HepG2 (cell line): ENCODE results near the gene PRELID2. TPM values are rescaled to one million over a fixed set of nuclear protein-coding genes. Genes with fewer than 3 reads are reported as not detected.

Experiments used
- ATAC-seq: fragments of 200-7000 bp; cut with Tn5 transposase; 3 replicates; pipeline ENCODE4 v1.9.1; 2020; ENCODE audit warnings: mild to moderate bottlenecking, moderate library complexity
- BruUV-seq: library from RNA; stranded (reverse); fragments of 400-500 nt; replicated peaks from 2 replicates; lab custom pipeline; 2021; lab: Mats Ljungman, UMichigan
- CTCF ChIA-PET: fragments of 300-600 bp; formaldehyde crosslinking; extraction: SDS; loops from one replicate; lab custom pipeline; 2021; ENCODE audit warnings: low total read pairs, inconsistent platforms, low intra/inter-chr PET ratio; lab: Yijun Ruan, JAX
- POLR2A ChIA-PET: fragments of 350-600 bp; sonication (Branson Sonifier 250); formaldehyde crosslinking; loops from one replicate; lab custom pipeline; 2020; ENCODE audit warnings: antibody characterized with exemption, inconsistent platforms; lab: Yijun Ruan, JAX
- DNase-seq: peaks from one replicate; pipeline ENCODE4 v3.0.0-alpha.2; 2015; ENCODE audit warnings: low spot score
- FAIRE-seq: peaks from 3 replicates; lab custom pipeline; 2011; peaks lifted over from hg19 to GRCh38; lab: Jason Lieb, UNC
- H2AFZ ChIP-seq: one replicate; pipeline ENCODE4 v1.6.1; 2011; ENCODE audit warnings: low read length, inconsistent platforms
- H3K27ac ChIP-seq: fragments of 300-600 bp; 3 replicates; pipeline ENCODE4 v1.8.0; 2011; ENCODE audit warnings: mixed run types, mild to moderate bottlenecking, mixed read lengths, low read length, inconsistent platforms; ENCODE audit not compliant: insufficient read depth; ENCODE audit errors: extremely low read length
- H3K27me3 ChIP-seq, 2 experiments: fragments of 200-600 bp in 1 of 2; 2 replicates in 1 of 2; 3 replicates in 1 of 2; pipeline versions ENCODE4 v1.6.0 to v1.8.0; 2011; ENCODE audit warnings: low read length in 2 of 2, mild to moderate bottlenecking in 2 of 2, moderate library complexity in 2 of 2, inconsistent platforms in 1 of 2; ENCODE audit not compliant: insufficient read depth in 2 of 2, control insufficient read depth in 1 of 2
- H3K36me3 ChIP-seq, 2 experiments: fragments of 200-600 bp in 1 of 2; replicated peaks in 1 of 2; 2 replicates in 1 of 2; 3 replicates in 1 of 2; pipeline versions ENCODE4 v1.5.1 to v1.8.0; 2011; ENCODE audit warnings: low read length in 2 of 2, inconsistent platforms in 1 of 2; ENCODE audit not compliant: insufficient read depth in 2 of 2, control insufficient read depth in 1 of 2
- H3K4me1 ChIP-seq: 2 replicates; pipeline ENCODE4 v1.5.1; 2012; ENCODE audit warnings: low read length, inconsistent platforms; ENCODE audit not compliant: insufficient read depth
- H3K4me2 ChIP-seq: 2 replicates; pipeline ENCODE4 v1.6.0; 2011; ENCODE audit warnings: low read depth, low read length, inconsistent platforms
- H3K4me3 ChIP-seq, 3 experiments: fragments of 200-600 bp in 1 of 3; sonication (generic), shearing (Covaris generic) in 1 of 3; replicated peaks in 1 of 3; 2 replicates each; pipeline ENCODE4 v1.5.1; 2011 to 2016; ENCODE audit warnings: low read length in 3 of 3, inconsistent platforms in 2 of 3, low read depth in 2 of 3, mild to moderate bottlenecking in 2 of 3, control low read depth in 1 of 3, mixed read lengths in 1 of 3; ENCODE audit not compliant: insufficient read depth in 1 of 3
- H3K79me2 ChIP-seq: one replicate; pipeline ENCODE4 v1.6.1; 2011; ENCODE audit warnings: low read length, inconsistent platforms; ENCODE audit not compliant: insufficient read depth
- H3K9ac ChIP-seq: 2 replicates; pipeline ENCODE4 v1.6.0; 2011; ENCODE audit warnings: mild to moderate bottlenecking, low read depth, low read length, inconsistent platforms; ENCODE audit not compliant: insufficient read depth
- H3K9me3 ChIP-seq: 2 replicates; pipeline ENCODE4 v1.5.1; 2012; ENCODE audit warnings: mild to moderate bottlenecking, low read length
- H4K20me1 ChIP-seq: 2 replicates; pipeline ENCODE4 v1.6.0; 2011; ENCODE audit warnings: inconsistent platforms, mild to moderate bottlenecking, low read length, moderate library complexity; ENCODE audit not compliant: insufficient read depth
- ARNTL ChIP-seq: sonication (generic); formaldehyde crosslinking; IDR thresholded peaks from 2 replicates; pipeline ENCODE4 v1.4.0; 2020; ENCODE audit warnings: mild to moderate bottlenecking, missing genetic modification reagents
- FIP1L1 ChIP-seq: fragments of 200-400 bp; formaldehyde crosslinking; IDR thresholded peaks from 2 replicates; pipeline ENCODE4 v1.6.1; 2018; ENCODE audit warnings: low read depth, mild to moderate bottlenecking, low read length, moderate library complexity, borderline replicate concordance; ENCODE audit not compliant: insufficient read depth
- FOXA3 ChIP-seq: IDR thresholded peaks from 2 replicates; pipeline ENCODE4 v1.6.1; 2016; ENCODE audit warnings: missing genetic modification reagents, missing compliant biosample characterization
- HMG20A ChIP-seq: IDR thresholded peaks from 2 replicates; pipeline ENCODE4 v1.6.1; 2016; ENCODE audit warnings: borderline replicate concordance
- KDM3A ChIP-seq: IDR thresholded peaks from 2 replicates; pipeline ENCODE4 v1.6.1; 2018; ENCODE audit warnings: low read depth, missing compliant biosample characterization
- MAF1 ChIP-seq: sonication (generic); formaldehyde crosslinking; IDR thresholded peaks from 2 replicates; pipeline ENCODE4 v1.5.0; 2020; ENCODE audit warnings: missing genetic modification reagents, borderline replicate concordance
- MATR3 ChIP-seq: sonication (generic); formaldehyde crosslinking; IDR thresholded peaks from 2 replicates; pipeline ENCODE4 v1.4.0; 2020; ENCODE audit warnings: missing genetic modification reagents
- MIER2 ChIP-seq: IDR thresholded peaks from 2 replicates; pipeline ENCODE4 v1.6.1; 2016; ENCODE audit warnings: missing biosample characterization, missing genetic modification reagents
- SMARCE1 ChIP-seq: fragments of 450-650 bp; IDR thresholded peaks from 2 replicates; pipeline ENCODE4 v1.6.1; 2017; ENCODE audit warnings: borderline replicate concordance
- SMC3 ChIP-seq: IDR thresholded peaks from 2 replicates; pipeline ENCODE4 v1.6.1; 2011; ENCODE audit warnings: low read length, improper control_type of control experiment
- ZMYM4 ChIP-seq: sonication (generic); formaldehyde crosslinking; IDR thresholded peaks from 2 replicates; pipeline ENCODE4 v1.8.1; 2023; ENCODE audit warnings: mild to moderate bottlenecking, missing genetic modification reagents
- ZNF143 ChIP-seq: sonication (generic); formaldehyde crosslinking; IDR thresholded peaks from 2 replicates; pipeline ENCODE4 v1.4.0; 2020; ENCODE audit warnings: missing genetic modification reagents
- ZNF451 ChIP-seq: sonication (generic); formaldehyde crosslinking; IDR thresholded peaks from 2 replicates; pipeline ENCODE4 v1.5.0; 2020; ENCODE audit warnings: mild to moderate bottlenecking, missing genetic modification reagents
- ZNF672 ChIP-seq: sonication (generic); formaldehyde crosslinking; IDR thresholded peaks from 2 replicates; pipeline ENCODE4 v1.8.1; 2022; ENCODE audit warnings: missing genetic modification reagents
- ZNF766 ChIP-seq: sonication (generic); formaldehyde crosslinking; IDR thresholded peaks from 2 replicates; pipeline ENCODE4 v1.5.0; 2020; ENCODE audit warnings: missing genetic modification reagents, borderline replicate concordance
- ZNF777 ChIP-seq: sonication (generic); formaldehyde crosslinking; IDR thresholded peaks from 2 replicates; pipeline ENCODE4 v1.4.0; 2020; ENCODE audit warnings: missing genetic modification reagents
- WGBS: methylation state at CpG from one replicate; pipeline ENCODE4 v1.1.6; 2017; ENCODE audit warnings: low lambda C conversion rate; 5-methylcytosine and 5-hydroxymethylcytosine counted together
- in situ Hi-C: cut with HindIII; loops from 2 replicates; pipeline ENCODE4 v1.10.0; 2017; ENCODE audit warnings: low pct_unique_long_range_greater_than_20kb; ENCODE audit not compliant: extremely low pct_ligation_motif_present
- intact Hi-C: fragments of 100-400 bp; cut with micrococcal nuclease; formaldehyde crosslinking; loops from one replicate; pipeline ENCODE4 v1.10.0; 2022; ENCODE audit not compliant: unreplicated experiment
- polyA plus RNA-seq, 8 experiments: library from polyadenylated mRNA; depleted of rRNA in 3 of 8; stranded (reverse) in 7 of 8; unstranded in 1 of 8; fragments of >200 nt; fragmentation: Illumina TruSeq in 4 of 8; extraction: Trizol in 4 of 8; gene quantifications; 2 replicates each; pipeline versions ENCODE4 v1.2.1 to v1.2.3, GENCODE V29; 2011 to 2016; ENCODE audit warnings: low read depth in 4 of 8, missing spikeins in 1 of 8, mixed read lengths in 1 of 8; ENCODE audit not compliant: insufficient read depth in 1 of 8
- total RNA-seq, 5 experiments: library from RNA; depleted of rRNA; stranded (reverse); fragments of >200 nt; fragmentation: Illumina TruSeq; extraction: Trizol; gene quantifications; 2 replicates each; pipeline ENCODE4 v1.2.3, GENCODE V29; 2016; ENCODE audit warnings: low read depth in 1 of 5
- TF ChIP-seq, protein P1 (sequence below): sonication (generic); formaldehyde crosslinking; conservative IDR thresholded peaks from 2 replicates; pipeline ENCODE4 v1.4.0; 2020; ENCODE audit warnings: missing genetic modification reagents
- TF ChIP-seq, protein P2 (sequence below): fragments of 450-650 bp; IDR thresholded peaks from 2 replicates; pipeline ENCODE4 v1.6.1; 2017; ENCODE audit warnings: mild to moderate bottlenecking

The PRELID2 gene
- total and polyA plus RNA-seq, 2 of the 13 experiments (the other 11 are each of a cell fraction or from before 2014, with no cell fraction given) = 10.0 to 22.9 TPM

DNA sequence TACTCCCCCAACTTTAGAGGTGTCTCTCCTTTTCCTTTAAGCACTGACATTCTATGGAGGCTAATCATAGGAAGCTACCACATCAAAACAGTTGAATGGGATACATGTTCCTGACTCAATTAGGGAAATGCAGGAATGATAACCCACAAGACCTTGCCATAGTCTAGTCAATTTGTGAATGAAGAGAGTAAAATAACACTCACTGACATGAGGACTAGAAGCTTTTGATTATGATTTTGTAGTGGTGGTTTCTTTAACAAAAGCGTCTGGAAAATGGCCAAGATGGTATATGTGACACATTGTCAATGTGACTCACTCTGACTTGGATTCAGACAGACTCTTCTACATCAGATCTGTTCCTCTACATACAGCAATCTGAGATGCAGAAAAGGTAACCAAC is 13.7 kb upstream of the PRELID2 start:
- ATAC-seq (no peak), FAIRE-seq (no peak), DNase-seq (no peak)
- H3K4me2 ChIP-seq = no peak overlapping the region
- ChIA-PET CTCF (no interaction called here), POLR2A (no interaction called here)
- H3K9ac ChIP-seq = no peak overlapping the region
- H3K36me3 ChIP-seq = no peaks in the 10 kb centered on the region
- 0 out of 5 replicates have a peak, but pooled peaks cover 0 to 2% of the 10 kb centered on the region in 2 experiments for H3K27me3 ChIP-seq
- TF ChIP-seq MIER2 (CRISPR knock-in tag) (no peak), ZMYM4 (no peak), ARNTL (no peak), FIP1L1 (no peak), ZNF766 (CRISPR knock-in tag) (no peak), SMC3 (no peak), ZNF143 (CRISPR knock-in tag) (no peak), MAF1 (CRISPR knock-in tag) (no peak), ZNF777 (CRISPR knock-in tag) (no peak), KDM3A (CRISPR knock-in tag) (no peak), ZNF451 (CRISPR knock-in tag) (no peak), ZNF672 (no peak), SMARCE1 (no peak), FOXA3 (CRISPR knock-in tag) (no peak), MATR3 (CRISPR knock-in tag) (no peak), HMG20A (CRISPR knock-in tag) (no peak)
- TF ChIP-seq, protein P1, sequence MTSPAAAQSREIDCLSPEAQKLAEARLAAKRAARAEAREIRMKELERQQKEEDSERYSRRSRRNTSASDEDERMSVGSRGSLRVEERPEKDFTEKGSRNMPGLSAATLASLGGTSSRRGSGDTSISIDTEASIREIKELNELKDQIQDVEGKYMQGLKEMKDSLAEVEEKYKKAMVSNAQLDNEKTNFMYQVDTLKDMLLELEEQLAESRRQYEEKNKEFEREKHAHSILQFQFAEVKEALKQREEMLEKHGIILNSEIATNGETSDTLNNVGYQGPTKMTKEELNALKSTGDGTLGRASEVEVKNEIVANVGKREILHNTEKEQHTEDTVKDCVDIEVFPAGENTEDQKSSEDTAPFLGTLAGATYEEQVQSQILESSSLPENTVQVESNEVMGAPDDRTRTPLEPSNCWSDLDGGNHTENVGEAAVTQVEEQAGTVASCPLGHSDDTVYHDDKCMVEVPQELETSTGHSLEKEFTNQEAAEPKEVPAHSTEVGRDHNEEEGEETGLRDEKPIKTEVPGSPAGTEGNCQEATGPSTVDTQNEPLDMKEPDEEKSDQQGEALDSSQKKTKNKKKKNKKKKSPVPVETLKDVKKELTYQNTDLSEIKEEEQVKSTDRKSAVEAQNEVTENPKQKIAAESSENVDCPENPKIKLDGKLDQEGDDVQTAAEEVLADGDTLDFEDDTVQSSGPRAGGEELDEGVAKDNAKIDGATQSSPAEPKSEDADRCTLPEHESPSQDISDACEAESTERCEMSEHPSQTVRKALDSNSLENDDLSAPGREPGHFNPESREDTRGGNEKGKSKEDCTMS (CRISPR knock-in tag) = no peak
- TF ChIP-seq, protein P2, sequence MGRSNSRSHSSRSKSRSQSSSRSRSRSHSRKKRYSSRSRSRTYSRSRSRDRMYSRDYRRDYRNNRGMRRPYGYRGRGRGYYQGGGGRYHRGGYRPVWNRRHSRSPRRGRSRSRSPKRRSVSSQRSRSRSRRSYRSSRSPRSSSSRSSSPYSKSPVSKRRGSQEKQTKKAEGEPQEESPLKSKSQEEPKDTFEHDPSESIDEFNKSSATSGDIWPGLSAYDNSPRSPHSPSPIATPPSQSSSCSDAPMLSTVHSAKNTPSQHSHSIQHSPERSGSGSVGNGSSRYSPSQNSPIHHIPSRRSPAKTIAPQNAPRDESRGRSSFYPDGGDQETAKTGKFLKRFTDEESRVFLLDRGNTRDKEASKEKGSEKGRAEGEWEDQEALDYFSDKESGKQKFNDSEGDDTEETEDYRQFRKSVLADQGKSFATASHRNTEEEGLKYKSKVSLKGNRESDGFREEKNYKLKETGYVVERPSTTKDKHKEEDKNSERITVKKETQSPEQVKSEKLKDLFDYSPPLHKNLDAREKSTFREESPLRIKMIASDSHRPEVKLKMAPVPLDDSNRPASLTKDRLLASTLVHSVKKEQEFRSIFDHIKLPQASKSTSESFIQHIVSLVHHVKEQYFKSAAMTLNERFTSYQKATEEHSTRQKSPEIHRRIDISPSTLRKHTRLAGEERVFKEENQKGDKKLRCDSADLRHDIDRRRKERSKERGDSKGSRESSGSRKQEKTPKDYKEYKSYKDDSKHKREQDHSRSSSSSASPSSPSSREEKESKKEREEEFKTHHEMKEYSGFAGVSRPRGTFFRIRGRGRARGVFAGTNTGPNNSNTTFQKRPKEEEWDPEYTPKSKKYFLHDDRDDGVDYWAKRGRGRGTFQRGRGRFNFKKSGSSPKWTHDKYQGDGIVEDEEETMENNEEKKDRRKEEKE = no peak
- in situ Hi-C loops (no loop called here), intact Hi-C loops (no loop called here)
- no peak overlapping the region for H3K4me3 ChIP-seq
- H3K9me3 ChIP-seq = no peaks in the 10 kb centered on the region
- no peaks in the 10 kb centered on the region for H3K79me2 ChIP-seq
- WGBS = 0% methylated on average over 1 of the region's 1 CpG
- BruUV-seq = no TSS peak
- no peak overlapping the region for H2AFZ ChIP-seq
- peaks cover 1% of the 10 kb centered on the region for H3K4me1 ChIP-seq
- H3K27ac ChIP-seq = no peak overlapping the region
- no peaks in the 10 kb centered on the region for H4K20me1 ChIP-seq
